NT2/D1 (cell line): ENCODE data around the gene LRRC32.

Experiments
- DNase-seq: peaks from one replicate; pipeline ENCODE4 v3.0.0-alpha.2; 2011; ENCODE audit warnings: low read depth, low spot score
- H3K27me3 ChIP-seq: 2 replicates; pipeline ENCODE4 v1.6.0; 2011; ENCODE audit warnings: mild to moderate bottlenecking; ENCODE audit not compliant: insufficient read length, insufficient read depth
- H3K36me3 ChIP-seq: 2 replicates; pipeline ENCODE4 v1.6.1; 2011; ENCODE audit warnings: mild to moderate bottlenecking, low read length, mixed read lengths; ENCODE audit not compliant: insufficient read depth, insufficient read length
- H3K4me1 ChIP-seq: 2 replicates; pipeline ENCODE4 v1.5.1; 2011; ENCODE audit not compliant: insufficient read depth, insufficient read length
- H3K4me3 ChIP-seq: 2 replicates; pipeline ENCODE4 v1.5.1; 2011; ENCODE audit warnings: low read depth; ENCODE audit not compliant: insufficient read length
- H3K9ac ChIP-seq: 2 replicates; pipeline ENCODE4 v1.6.0; 2011; ENCODE audit warnings: low read depth; ENCODE audit not compliant: insufficient read length
- H3K9me3 ChIP-seq: 2 replicates; pipeline ENCODE4 v1.5.1; 2011; ENCODE audit warnings: mild to moderate bottlenecking, low read length; ENCODE audit not compliant: insufficient read depth
- SUZ12 ChIP-seq: IDR thresholded peaks from 2 replicates; pipeline ENCODE4 v1.6.1; 2011; ENCODE audit not compliant: insufficient read length, insufficient read depth; ENCODE audit errors: extremely low read depth
- YY1 ChIP-seq: IDR thresholded peaks from 2 replicates; pipeline ENCODE4 v1.6.1; 2011; ENCODE audit not compliant: insufficient read length, insufficient read depth
- ZNF274 ChIP-seq: IDR thresholded peaks from 2 replicates; pipeline ENCODE4 v1.6.1; 2011; ENCODE audit warnings: mild to moderate bottlenecking, low read depth, low read length

The LRRC32 gene

GRCh38 chr11:76691655-76692054 is 21.1 kb upstream of the LRRC32 start:
- Histone ChIP-seq H3K4me1 (no peaks in the 10 kb centered on the region), H3K9me3 (no peaks in the 10 kb centered on the region), H3K36me3 (no peaks in the 10 kb centered on the region), H3K9ac (no peak overlapping the region), H3K4me3 (no peak overlapping the region), H3K27me3 (no peaks in the 10 kb centered on the region)
- TF ChIP-seq SUZ12 (no peak), YY1 (no peak), ZNF274 (no peak)
- DNase-seq = no peak

GRCh38 chr11:76690736-76691135 is 20.2 kb upstream of the LRRC32 start:
- DNase-seq = no peak
- no peak overlapping the region for H3K9ac ChIP-seq
- H3K27me3 ChIP-seq = no peaks in the 10 kb centered on the region
- peaks cover 3% of the 10 kb centered on the region for H3K4me1 ChIP-seq
- TF ChIP-seq SUZ12 = no peak
- no peak for TF ChIP-seq YY1
- no peak for TF ChIP-seq ZNF274
- no peaks in the 10 kb centered on the region for H3K36me3 ChIP-seq
- H3K9me3 ChIP-seq = no peaks in the 10 kb centered on the region
- no peak overlapping the region for H3K4me3 ChIP-seq

GRCh38 chr11:76689313-76690260 is 19.0 kb upstream of the LRRC32 start:
- H3K9ac ChIP-seq = no peak overlapping the region

GRCh38 chr11:76688146-76688545 is 17.6 kb upstream of the LRRC32 start:
- DNase-seq = no peak
- peaks cover 4% of the 10 kb centered on the region for H3K4me1 ChIP-seq
- H3K9me3 ChIP-seq = peaks cover 10% of the 10 kb centered on the region; the same call in 1 of the 2 replicates
- TF ChIP-seq SUZ12 (no peak), YY1 (no peak), ZNF274 (no peak)
- H3K9ac ChIP-seq = no peak overlapping the region
- H3K4me3 ChIP-seq = no peak overlapping the region
- no peaks in the 10 kb centered on the region for H3K36me3 ChIP-seq
- H3K27me3 ChIP-seq = no peaks in the 10 kb centered on the region

More at GRCh38 chr11:76689313-76690260, 19.0 kb upstream of the LRRC32 start:
- Histone ChIP-seq H3K4me1 (peaks cover 4% of the 10 kb centered on the region), H3K27me3 (no peaks in the 10 kb centered on the region), H3K4me3 (no peak overlapping the region), H3K36me3 (no peaks in the 10 kb centered on the region), H3K9me3 (peaks cover 3% of the 10 kb centered on the region; the same call in 1 of the 2 replicates)
- DNase-seq = no peak
- no peak for TF ChIP-seq ZNF274
- no peak for TF ChIP-seq SUZ12
- no peak for TF ChIP-seq YY1

GRCh38 chr11:76686261-76687079 is 15.9 kb upstream of the LRRC32 start:
- H3K36me3 ChIP-seq = no peaks in the 10 kb centered on the region
- peaks cover 10% of the 10 kb centered on the region; the same call in 1 of the 2 replicates for H3K9me3 ChIP-seq
- H3K4me3 ChIP-seq = no peak overlapping the region
- peaks cover 4% of the 10 kb centered on the region for H3K4me1 ChIP-seq
- no peak overlapping the region for H3K9ac ChIP-seq
- no peak for DNase-seq
- TF ChIP-seq SUZ12 (no peak), YY1 (no peak), ZNF274 (no peak)
- peaks cover 3% of the 10 kb centered on the region for H3K27me3 ChIP-seq

- no peak for TF ChIP-seq ZNF274
- TF ChIP-seq YY1 = no peak
- no peak for TF ChIP-seq SUZ12
- H3K36me3 ChIP-seq = no peaks in the 10 kb centered on the region
- H3K4me1 ChIP-seq = peaks cover 4% of the 10 kb centered on the region
- H3K4me3 ChIP-seq = no peak overlapping the region
- peaks cover 10% of the 10 kb centered on the region; the same call in 1 of the 2 replicates for H3K9me3 ChIP-seq
- peaks cover 8% of the 10 kb centered on the region for H3K27me3 ChIP-seq
- no peak for DNase-seq
- H3K9ac ChIP-seq = no peak overlapping the region
Measured at GRCh38 chr11:76685831-76686230, 15.3 kb upstream of the LRRC32 start.

GRCh38 chr11:76685237-76685636 is 14.7 kb upstream of the LRRC32 start:
- TF ChIP-seq ZNF274 = no peak
- no peak for TF ChIP-seq YY1
- TF ChIP-seq SUZ12 = no peak
- Histone ChIP-seq H3K9ac (no peak overlapping the region), H3K36me3 (no peaks in the 10 kb centered on the region), H3K9me3 (peaks cover 10% of the 10 kb centered on the region; the same call in 1 of the 2 replicates), H3K4me3 (no peak overlapping the region), H3K4me1 (peaks cover 4% of the 10 kb centered on the region), H3K27me3 (peaks cover 11% of the 10 kb centered on the region)
- DNase-seq = no peak
